Measurements from ENCODE around the gene RPN2. TPM values are rescaled to one million over a fixed set of nuclear protein-coding genes. Genes with fewer than 3 reads are reported as not detected.

RPN2 gene
- total and polyA plus RNA-seq, 2 donors (not counting 1 experiment from before 2014, with no cell fraction given): 262 to 414 TPM

DNA sequence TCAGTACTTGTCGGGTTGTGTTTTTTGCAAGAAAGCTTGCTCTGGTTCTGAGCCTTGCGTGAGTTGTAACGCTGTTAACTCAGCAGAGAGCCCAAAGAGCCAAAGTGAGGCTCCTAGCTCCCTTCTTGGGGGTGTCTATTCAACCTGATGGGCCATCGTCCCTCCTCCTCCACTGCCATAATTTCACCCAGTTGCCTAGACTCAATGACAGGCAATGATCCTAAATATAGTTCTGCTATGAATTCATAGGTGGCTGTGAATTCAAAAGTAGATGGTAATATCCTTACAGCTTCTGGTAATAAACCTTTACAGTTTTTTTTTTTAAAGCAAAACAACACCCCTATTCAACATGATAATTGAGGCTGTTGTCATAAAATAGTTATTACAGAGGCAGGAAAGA lies 43.0 kb downstream of the RPN2 start:
- Histone ChIP-seq H3K9me3 (ENCODE audit: control insufficient read depth, insufficient read depth, low read depth, low read length) (no peaks in the 10 kb centered on the region), H3K4me2 (ENCODE audit: extremely low read depth, insufficient read depth, low read length) (no peak overlapping the region), H4K20me1 (ENCODE audit: control insufficient read depth, extremely low read depth, insufficient read depth, low read length) (no peaks in the 10 kb centered on the region), H3K36me3 (ENCODE audit: control insufficient read depth, insufficient read depth, low read length) (peaks cover 14% of the 10 kb centered on the region), H3K4me3 (replicated peaks in 1 of 4; ENCODE audit: control extremely low read depth in 1 of 4, insufficient read depth in 1 of 4, low read depth in 3 of 4, low read length in 4 of 4) (no peak overlapping the region), H3K79me2 (ENCODE audit: control insufficient read depth, insufficient read depth, low read length) (no peaks in the 10 kb centered on the region), H2AFZ (ENCODE audit: low read length) (no peak overlapping the region), H3K27me3 (ENCODE audit: control insufficient read depth, insufficient read depth, low read length) (no peaks in the 10 kb centered on the region), H3K27ac (ENCODE audit: insufficient read depth, low read length) (no peak overlapping the region), H3K4me1 (ENCODE audit: control insufficient read depth, extremely low read depth, insufficient read depth, low read length) (peaks cover 4% of the 10 kb centered on the region), H3K9ac (ENCODE audit: insufficient read depth, low read length) (no peak overlapping the region)
- TF ChIP-seq, protein P1, sequence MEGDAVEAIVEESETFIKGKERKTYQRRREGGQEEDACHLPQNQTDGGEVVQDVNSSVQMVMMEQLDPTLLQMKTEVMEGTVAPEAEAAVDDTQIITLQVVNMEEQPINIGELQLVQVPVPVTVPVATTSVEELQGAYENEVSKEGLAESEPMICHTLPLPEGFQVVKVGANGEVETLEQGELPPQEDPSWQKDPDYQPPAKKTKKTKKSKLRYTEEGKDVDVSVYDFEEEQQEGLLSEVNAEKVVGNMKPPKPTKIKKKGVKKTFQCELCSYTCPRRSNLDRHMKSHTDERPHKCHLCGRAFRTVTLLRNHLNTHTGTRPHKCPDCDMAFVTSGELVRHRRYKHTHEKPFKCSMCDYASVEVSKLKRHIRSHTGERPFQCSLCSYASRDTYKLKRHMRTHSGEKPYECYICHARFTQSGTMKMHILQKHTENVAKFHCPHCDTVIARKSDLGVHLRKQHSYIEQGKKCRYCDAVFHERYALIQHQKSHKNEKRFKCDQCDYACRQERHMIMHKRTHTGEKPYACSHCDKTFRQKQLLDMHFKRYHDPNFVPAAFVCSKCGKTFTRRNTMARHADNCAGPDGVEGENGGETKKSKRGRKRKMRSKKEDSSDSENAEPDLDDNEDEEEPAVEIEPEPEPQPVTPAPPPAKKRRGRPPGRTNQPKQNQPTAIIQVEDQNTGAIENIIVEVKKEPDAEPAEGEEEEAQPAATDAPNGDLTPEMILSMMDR (conservative IDR thresholded peaks at IDR 0.05 in 1 of 2, IDR thresholded peaks at IDR 0.05 in 1 of 2; ENCODE audit: low read depth in 1 of 2, low read length in 2 of 2): no peak
- TF ChIP-seq EZH2 (IDR thresholded peaks at IDR 0.05; ENCODE audit: low read length, missing control alignments): no peak
- no peak for DNase-seq (ENCODE audit: low read depth in 2 of 2)

DNA sequence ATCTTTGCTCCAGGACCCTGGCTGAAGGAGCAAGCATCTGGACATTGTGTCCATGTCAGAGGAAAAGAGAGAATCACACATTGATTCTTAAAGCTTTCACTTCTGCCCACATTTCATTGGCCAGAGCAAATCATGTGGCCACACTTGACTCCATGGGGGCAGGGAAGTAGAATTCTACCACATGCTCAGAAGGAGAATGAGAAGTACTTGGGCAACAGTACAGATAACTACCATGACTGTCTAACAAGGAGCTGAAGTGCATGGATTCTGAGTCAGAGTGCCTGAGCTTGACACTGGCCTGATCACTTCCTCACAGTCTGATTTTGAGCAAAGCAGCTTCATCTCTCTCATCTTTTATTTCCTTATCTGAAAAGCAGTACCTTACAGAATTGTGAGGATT lies 43.9 kb downstream of the RPN2 start:
- Histone ChIP-seq H3K79me2 (ENCODE audit: control insufficient read depth, insufficient read depth, low read length) (no peaks in the 10 kb centered on the region), H3K9ac (ENCODE audit: insufficient read depth, low read length) (no peak overlapping the region), H3K27ac (ENCODE audit: insufficient read depth, low read length) (peak overlapping the region; percentile 15), H3K4me2 (ENCODE audit: extremely low read depth, insufficient read depth, low read length) (peak overlapping the region; percentile 25), H3K4me1 (ENCODE audit: control insufficient read depth, extremely low read depth, insufficient read depth, low read length) (peaks cover 4% of the 10 kb centered on the region), H2AFZ (ENCODE audit: low read length) (peak overlapping the region; percentile 32), H3K36me3 (ENCODE audit: control insufficient read depth, insufficient read depth, low read length) (peaks cover 14% of the 10 kb centered on the region), H3K27me3 (ENCODE audit: control insufficient read depth, insufficient read depth, low read length) (no peaks in the 10 kb centered on the region), H3K4me3 (replicated peaks in 1 of 4; ENCODE audit: control extremely low read depth in 1 of 4, insufficient read depth in 1 of 4, low read depth in 3 of 4, low read length in 4 of 4) (no peak overlapping the region), H3K9me3 (ENCODE audit: control insufficient read depth, insufficient read depth, low read depth, low read length) (no peaks in the 10 kb centered on the region), H4K20me1 (ENCODE audit: control insufficient read depth, extremely low read depth, insufficient read depth, low read length) (no peaks in the 10 kb centered on the region)
- TF ChIP-seq, protein P1 (conservative IDR thresholded peaks at IDR 0.05 in 1 of 2, IDR thresholded peaks at IDR 0.05 in 1 of 2; ENCODE audit: low read depth in 1 of 2, low read length in 2 of 2): no peak
- no peak for TF ChIP-seq EZH2 (IDR thresholded peaks at IDR 0.05; ENCODE audit: low read length, missing control alignments)
- DNase-seq (ENCODE audit: low read depth in 2 of 2): peak; percentile 73 to 92

DNA sequence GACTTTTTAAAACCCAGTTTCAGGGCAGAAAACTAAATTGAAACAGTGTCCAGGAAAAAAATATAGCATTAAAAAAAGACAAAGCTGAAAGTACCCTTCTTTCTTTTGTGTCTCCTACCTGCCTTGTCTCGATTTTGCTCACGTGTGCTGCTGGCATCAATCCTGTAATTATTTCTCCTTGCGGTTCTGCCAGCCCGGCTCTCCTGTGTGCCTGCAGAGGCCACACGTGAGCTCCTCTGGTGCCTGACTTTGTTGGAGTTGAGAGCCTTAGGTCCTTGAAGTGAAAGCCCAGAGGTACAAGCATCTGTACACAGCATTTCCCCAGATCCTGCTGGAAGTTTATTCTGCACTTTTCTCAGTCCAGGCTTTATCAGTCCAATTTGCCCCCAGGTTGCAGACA lies 46.0 kb downstream of the RPN2 start:
- Histone ChIP-seq H3K4me1 (ENCODE audit: control insufficient read depth, extremely low read depth, insufficient read depth, low read length) (peaks cover 4% of the 10 kb centered on the region), H4K20me1 (ENCODE audit: control insufficient read depth, extremely low read depth, insufficient read depth, low read length) (no peaks in the 10 kb centered on the region), H3K27me3 (ENCODE audit: control insufficient read depth, insufficient read depth, low read length) (no peaks in the 10 kb centered on the region), H3K4me3 (replicated peaks in 1 of 4; ENCODE audit: control extremely low read depth in 1 of 4, insufficient read depth in 1 of 4, low read depth in 3 of 4, low read length in 4 of 4) (no peak overlapping the region), H3K9ac (ENCODE audit: insufficient read depth, low read length) (no peak overlapping the region), H3K36me3 (ENCODE audit: control insufficient read depth, insufficient read depth, low read length) (peaks cover 18% of the 10 kb centered on the region), H2AFZ (ENCODE audit: low read length) (no peak overlapping the region), H3K79me2 (ENCODE audit: control insufficient read depth, insufficient read depth, low read length) (no peaks in the 10 kb centered on the region), H3K4me2 (ENCODE audit: extremely low read depth, insufficient read depth, low read length) (no peak overlapping the region), H3K27ac (ENCODE audit: insufficient read depth, low read length) (no peak overlapping the region), H3K9me3 (ENCODE audit: control insufficient read depth, insufficient read depth, low read depth, low read length) (no peaks in the 10 kb centered on the region)
- no peak for DNase-seq (ENCODE audit: low read depth in 2 of 2)
- TF ChIP-seq, protein P1 (conservative IDR thresholded peaks at IDR 0.05 in 1 of 2, IDR thresholded peaks at IDR 0.05 in 1 of 2; ENCODE audit: low read depth in 1 of 2, low read length in 2 of 2): no peak
- no peak for TF ChIP-seq EZH2 (IDR thresholded peaks at IDR 0.05; ENCODE audit: low read length, missing control alignments)

All from fibroblast of lung (primary cell).